GM18511 (cell line): ENCODE measurements around the gene ELK3.

Experiments
- ATAC-seq: cut with Tn5 transposase; IDR thresholded peaks from one replicate; pipeline ENCODE4 v1.9.1; 2021; ENCODE audit warnings: mild to moderate bottlenecking, moderate library complexity; ENCODE audit not compliant: unreplicated experiment

Gene ELK3

GRCh38 chr12:96186607-96187301 is 7.4 kb upstream of the ELK3 start:
- ATAC-seq, result no peak

- no peak for ATAC-seq
Measured at GRCh38 chr12:96187956-96188355, 6.2 kb upstream of the ELK3 start.

- ATAC-seq, result no peak
Measured at GRCh38 chr12:96189781-96190180, 4.4 kb upstream of the ELK3 start.

- ATAC-seq, result peak; percentile 31
Measured at GRCh38 chr12:96190413-96191108, 3.6 kb upstream of the ELK3 start.

- no peak for ATAC-seq
Measured at GRCh38 chr12:96192926-96193573, 1.1 kb upstream of the ELK3 start.

DNA sequence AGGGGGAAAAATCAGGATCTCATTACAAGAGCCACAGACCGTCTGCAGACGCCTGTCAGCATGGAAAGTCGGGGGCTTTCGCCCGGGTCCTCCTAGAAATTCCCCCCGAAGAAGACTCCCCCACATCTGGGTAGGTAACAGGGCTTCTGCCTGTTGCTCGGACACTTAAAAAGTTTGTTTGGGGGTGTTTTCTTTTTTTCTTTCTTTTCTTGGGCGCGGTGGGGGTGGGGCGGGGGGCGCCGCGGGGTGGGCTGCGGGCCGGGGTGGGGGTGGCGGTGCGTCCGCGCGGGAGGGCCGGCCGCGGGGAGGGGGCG is 358 bp downstream of the ELK3 start:
- peak; percentile 14 for ATAC-seq

- peak; percentile 86 for ATAC-seq
Measured at GRCh38 chr12:96194971-96195844, 1.0 kb downstream of the ELK3 start.

- ATAC-seq, result peak; percentile 0
Measured at GRCh38 chr12:96195845-96196451, 1.8 kb downstream of the ELK3 start.

DNA sequence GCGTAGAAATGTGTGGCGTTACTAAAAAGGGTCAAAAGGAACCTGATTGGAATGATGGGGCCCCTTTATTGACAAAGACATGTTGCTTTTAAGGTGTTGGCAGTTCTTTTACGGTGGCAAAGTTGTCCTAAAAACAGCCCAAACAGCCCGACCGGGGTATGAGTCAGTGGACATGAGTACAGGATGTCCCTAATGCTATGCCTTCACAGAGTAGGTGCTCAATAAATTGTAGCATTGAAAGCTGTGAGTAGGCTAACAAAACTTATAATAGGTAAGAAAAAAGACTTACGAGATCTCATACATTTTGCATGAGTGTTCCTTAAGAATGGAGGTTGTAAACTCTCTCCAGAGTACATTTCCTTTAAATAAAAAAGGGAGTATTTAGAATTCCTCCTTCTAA is 2.6 kb downstream of the ELK3 start:
- no peak for ATAC-seq

GRCh38 chr12:96197503-96198272 is 3.5 kb downstream of the ELK3 start:
- ATAC-seq, result no peak

GRCh38 chr12:96198965-96199364 is 4.8 kb downstream of the ELK3 start:
- ATAC-seq, result no peak

DNA sequence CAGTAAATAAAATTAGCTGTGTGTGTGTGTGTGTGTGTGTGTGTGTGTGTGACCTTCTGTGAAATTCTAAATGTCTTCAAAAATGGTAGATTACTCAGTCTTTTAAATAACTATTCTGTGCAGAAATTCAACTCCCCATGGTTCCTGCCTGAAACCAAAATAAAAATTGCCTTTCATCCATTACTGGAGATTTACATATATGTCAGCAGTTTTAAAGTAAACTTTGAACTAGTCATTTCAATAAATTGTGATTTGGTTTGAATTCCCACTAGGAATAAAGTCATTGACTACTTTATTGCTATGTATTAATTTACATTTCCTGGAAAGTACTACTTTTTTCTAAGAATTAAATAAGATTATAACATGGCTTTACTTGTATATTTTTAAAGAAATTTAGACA is 5.3 kb downstream of the ELK3 start:
- ATAC-seq, result no peak

DNA sequence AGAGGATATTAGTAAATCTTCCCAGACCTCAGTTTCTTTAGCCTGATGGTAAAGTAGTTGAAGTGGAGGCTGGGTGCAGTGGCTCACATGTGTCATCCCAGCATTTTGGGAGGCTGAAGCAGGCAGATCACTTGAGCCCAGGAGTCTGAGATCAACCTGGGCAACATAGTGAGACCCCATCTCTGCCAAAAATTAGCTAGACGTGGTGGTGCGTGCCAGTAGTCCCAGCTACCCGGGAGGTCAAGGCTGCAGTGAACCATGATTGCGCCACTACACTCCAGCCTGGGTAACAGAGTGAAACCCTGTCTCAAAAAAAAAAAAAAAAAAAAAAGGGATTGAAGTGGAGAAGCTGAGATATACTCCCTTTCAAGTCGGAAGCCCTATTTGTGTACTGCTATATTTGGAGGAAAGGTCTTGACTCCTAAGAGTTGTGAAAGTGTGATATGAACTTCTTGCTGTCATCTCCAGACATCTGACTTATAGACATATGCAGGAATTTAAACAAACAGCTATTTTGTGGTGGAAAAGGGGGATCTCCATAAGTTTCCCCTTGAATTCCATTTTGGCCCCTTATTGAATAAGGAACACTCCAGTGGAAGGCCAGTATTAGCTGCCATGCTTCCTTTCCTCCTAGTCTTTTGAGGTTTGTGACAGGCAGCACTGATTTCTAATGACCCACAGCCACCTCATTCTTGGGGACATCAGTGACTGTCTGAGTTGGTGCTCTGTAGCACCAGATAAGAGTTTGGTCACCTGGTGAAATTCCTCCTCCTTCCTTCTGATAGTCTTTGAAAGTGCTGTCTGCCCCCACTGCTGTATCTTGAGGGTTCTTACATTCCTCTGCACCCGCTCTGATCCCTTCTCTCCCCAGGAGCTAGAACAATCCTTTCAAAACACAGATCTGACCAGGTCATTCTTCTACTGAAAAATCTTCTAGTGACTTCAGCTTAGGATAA is 7.4 kb downstream of the ELK3 start:
- ATAC-seq, result no peak

DNA sequence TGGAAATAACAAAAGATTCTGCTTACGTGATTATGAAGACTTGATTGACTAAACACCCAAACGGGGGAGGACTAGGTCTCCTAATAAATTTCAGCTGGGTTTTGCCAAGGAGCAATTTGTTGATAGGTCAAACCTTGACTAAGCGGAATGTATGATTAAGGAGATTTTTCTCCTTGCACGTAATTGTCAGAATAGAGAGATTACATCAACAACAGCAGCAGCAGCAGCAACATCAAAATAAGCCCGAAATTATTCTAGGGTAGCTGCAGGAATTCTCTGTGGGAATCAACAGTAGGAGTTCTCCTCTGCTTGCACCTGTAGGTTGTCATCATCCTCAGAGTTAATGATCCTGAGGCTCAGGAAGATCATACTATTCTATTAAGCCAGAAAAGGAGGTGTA is 10.2 kb downstream of the ELK3 start:
- ATAC-seq, result no peak

GRCh38 chr12:96205908-96206307 is 11.7 kb downstream of the ELK3 start:
- no peak for ATAC-seq

GRCh38 chr12:96206936-96207662 is 12.9 kb downstream of the ELK3 start:
- no peak for ATAC-seq

GRCh38 chr12:96208346-96208745 is 14.2 kb downstream of the ELK3 start:
- no peak for ATAC-seq

GRCh38 chr12:96208801-96209549 is 14.8 kb downstream of the ELK3 start:
- no peak for ATAC-seq
